GM12878 (cell line): Measurements from ENCODE around the gene CKS1B. TPM values are rescaled to one million over a fixed set of nuclear protein-coding genes. Genes with fewer than 3 reads are reported as not detected.

Experiments
- ATAC-seq: fragments of 200-7000 bp; cut with Tn5 transposase; 3 replicates; pipeline ENCODE4 v1.9.1; 2020; ENCODE audit warnings: mild to moderate bottlenecking, moderate library complexity
- BruUV-seq: library from RNA; stranded (reverse); fragments of 400-500 nt; replicated peaks from 2 replicates; lab custom pipeline; 2021; lab: Mats Ljungman, UMichigan
- CTCF ChIA-PET: fragments of 300-600 bp; sonication (Branson Sonifier 250); formaldehyde crosslinking; extraction: SDS; loops from one replicate; lab custom pipeline; 2021; ENCODE audit warnings: inconsistent platforms; lab: Yijun Ruan, JAX
- POLR2A ChIA-PET: fragments of 350-600 bp; formaldehyde crosslinking; extraction: SDS; loops from one replicate; lab custom pipeline; 2021; ENCODE audit warnings: inconsistent platforms; lab: Charles Lee
- RAD21 ChIA-PET: fragments of 300-600 bp; sonication (Branson Sonifier 250); formaldehyde crosslinking; loops from one replicate; lab custom pipeline; 2023; ENCODE audit warnings: antibody characterized with exemption; ENCODE audit not compliant: unreplicated experiment; lab: Charles Lee
- SMC1A ChIA-PET: fragments of 300-600 bp; sonication (Branson Sonifier 250); formaldehyde crosslinking; loops from one replicate; lab custom pipeline; 2023; ENCODE audit not compliant: unreplicated experiment, uncharacterized antibody; lab: Charles Lee
- DNase-seq: peaks from one replicate; pipeline ENCODE4 v3.0.0-alpha.2; 2011; ENCODE audit warnings: low read depth, low spot score
- FAIRE-seq: peaks from 3 replicates; lab custom pipeline; 2011; peaks lifted over from hg19 to GRCh38; lab: Jason Lieb, UNC
- H2AFZ ChIP-seq: 2 replicates; pipeline ENCODE4 v1.6.0; 2011; ENCODE audit warnings: low read depth, low read length, control low read depth; ENCODE audit not compliant: control insufficient read depth
- H3K27ac ChIP-seq: 2 replicates; pipeline ENCODE4 v1.5.1; 2011; ENCODE audit warnings: control low read depth; ENCODE audit not compliant: control insufficient read depth, insufficient read depth
- H3K27me3 ChIP-seq, 2 experiments: replicated peaks in 1 of 2; 2 replicates each; pipeline versions ENCODE4 v1.6.0 to v1.6.1; 2011; ENCODE audit warnings: low read length in 1 of 2; ENCODE audit not compliant: control insufficient read depth in 2 of 2, insufficient read depth in 2 of 2
- H3K36me3 ChIP-seq, 2 experiments: 2 replicates each; pipeline ENCODE4 v1.5.1; 2011; ENCODE audit warnings: low read length in 1 of 2; ENCODE audit not compliant: control insufficient read depth in 2 of 2, insufficient read depth in 2 of 2
- H3K4me1 ChIP-seq: 2 replicates; pipeline ENCODE4 v1.6.1; 2011; ENCODE audit warnings: mild to moderate bottlenecking, low read length, moderate library complexity, mixed read lengths; ENCODE audit not compliant: control insufficient read depth, insufficient read depth
- H3K4me2 ChIP-seq: 2 replicates; pipeline ENCODE4 v1.6.0; 2011; ENCODE audit warnings: control low read depth; ENCODE audit not compliant: control insufficient read depth, insufficient read depth
- H3K4me3 ChIP-seq: fragments of 200-600 bp; sonication (generic); 2 replicates; pipeline ENCODE4 v1.5.1; 2016
- H3K79me2 ChIP-seq: 2 replicates; pipeline ENCODE4 v1.6.0; 2011; ENCODE audit warnings: low read length; ENCODE audit not compliant: control insufficient read depth, insufficient read depth
- H3K9ac ChIP-seq: 2 replicates; pipeline ENCODE4 v1.8.0; 2011; ENCODE audit warnings: low read length, control low read depth, mixed read lengths; ENCODE audit not compliant: control insufficient read depth, insufficient read depth
- H3K9me3 ChIP-seq: replicated peaks from 3 replicates; pipeline ENCODE4 v1.5.1; 2011; ENCODE audit warnings: mild to moderate bottlenecking, low read length; ENCODE audit not compliant: control insufficient read depth, insufficient read depth
- H4K20me1 ChIP-seq: 2 replicates; pipeline ENCODE4 v1.6.0; 2011; ENCODE audit not compliant: control insufficient read depth, insufficient read depth
- CHD2 ChIP-seq: IDR thresholded peaks from 2 replicates; pipeline ENCODE4 v1.6.1; 2011; ENCODE audit warnings: low read depth, low read length, improper control_type of control experiment, borderline replicate concordance
- EED ChIP-seq: sonication (generic); IDR thresholded peaks from 2 replicates; pipeline ENCODE4 v1.6.1; 2016; ENCODE audit warnings: antibody characterized with exemption, low read depth
- RFX5 ChIP-seq: IDR thresholded peaks from 2 replicates; pipeline ENCODE4 v1.6.1; 2011; ENCODE audit warnings: low read depth, low read length, improper control_type of control experiment
- RUNX3 ChIP-seq: IDR thresholded peaks from 2 replicates; pipeline ENCODE4 v1.6.1; 2012; ENCODE audit warnings: low read length, inconsistent platforms
- SMAD5 ChIP-seq: IDR thresholded peaks from 2 replicates; pipeline ENCODE4 v1.6.1; 2016; ENCODE audit warnings: antibody characterized with exemption, low read depth
- WGBS: methylation state at CpG from one replicate; pipeline ENCODE4 v1.1.6; 2016; ENCODE audit warnings: low lambda C conversion rate; ENCODE audit not compliant: insufficient replicate concordance, insufficient coverage; ENCODE audit errors: missing lambda C conversion rate; 5-methylcytosine and 5-hydroxymethylcytosine counted together
- in situ Hi-C: fragments of 300-500 bp; cut with MboI; formaldehyde crosslinking; loops from 9 replicates; pipeline ENCODE4 v1.14.3; 2018; ENCODE audit warnings: mixed read lengths
- intact Hi-C: fragments of 100-400 bp; cut with micrococcal nuclease; formaldehyde crosslinking; loops from one replicate; pipeline ENCODE4 v1.14.2; 2022; ENCODE audit not compliant: unreplicated experiment
- polyA plus RNA-seq, 11 experiments: library from polyadenylated mRNA; depleted of rRNA in 4 of 11; unstranded in 6 of 11; stranded (reverse) in 5 of 11; fragments of >200 nt; fragmentation: Nextera tagmentation in 4 of 11; fragmentation: Illumina TruSeq in 1 of 11; extraction: Ambion mirVana in 4 of 11; extraction: Trizol in 1 of 11; gene quantifications; 1 replicate in 1 of 11; 2 replicates in 10 of 11; pipeline versions ENCODE4 v1.2.1 to v1.2.3, GENCODE V29; 2011 to 2016; ENCODE audit warnings: inconsistent platforms in 2 of 11, missing spikeins in 2 of 11, low read depth in 1 of 11
- total RNA-seq, 4 experiments: library from RNA; depleted of rRNA in 3 of 4; stranded (reverse); fragments of >200 nt in 3 of 4; fragmentation: Illumina TruSeq in 1 of 4; extraction: Trizol in 1 of 4; gene quantifications; 2 replicates each; pipeline versions ENCODE4 v1.2.1 to v1.2.3, GENCODE V29; 2013 to 2021
- TF ChIP-seq, protein P1 (sequence below): fragments of 450-650 bp; IDR thresholded peaks from 2 replicates; pipeline ENCODE4 v1.6.1; 2017; ENCODE audit warnings: mild to moderate bottlenecking, moderate library complexity

Gene CKS1B
- total and polyA plus RNA-seq, 10 of the 15 experiments (the other 5 are each of a cell fraction or from before 2014, with no cell fraction given), result 125 to 608 (median 364) TPM

DNA sequence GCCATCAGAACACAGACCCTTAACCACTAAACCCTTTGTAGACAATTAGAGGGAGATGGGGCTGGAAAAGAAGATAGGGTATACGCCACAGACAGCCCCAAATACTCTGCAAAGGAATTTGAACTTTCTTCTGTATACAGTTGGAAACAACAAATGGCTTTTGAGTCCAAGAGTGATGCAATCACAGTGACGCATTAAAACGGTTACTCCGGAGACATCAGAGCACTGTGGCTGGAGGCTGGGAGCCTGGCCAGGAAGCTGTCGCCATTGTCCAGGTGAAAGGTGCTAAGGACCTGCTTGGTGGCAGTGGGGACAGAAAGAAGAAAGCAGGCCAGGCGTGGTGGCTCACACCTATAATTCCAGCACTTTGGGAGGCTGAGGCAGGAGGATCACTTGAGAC lies 12.8 kb downstream of the CKS1B start:
- TF ChIP-seq, protein P1, sequence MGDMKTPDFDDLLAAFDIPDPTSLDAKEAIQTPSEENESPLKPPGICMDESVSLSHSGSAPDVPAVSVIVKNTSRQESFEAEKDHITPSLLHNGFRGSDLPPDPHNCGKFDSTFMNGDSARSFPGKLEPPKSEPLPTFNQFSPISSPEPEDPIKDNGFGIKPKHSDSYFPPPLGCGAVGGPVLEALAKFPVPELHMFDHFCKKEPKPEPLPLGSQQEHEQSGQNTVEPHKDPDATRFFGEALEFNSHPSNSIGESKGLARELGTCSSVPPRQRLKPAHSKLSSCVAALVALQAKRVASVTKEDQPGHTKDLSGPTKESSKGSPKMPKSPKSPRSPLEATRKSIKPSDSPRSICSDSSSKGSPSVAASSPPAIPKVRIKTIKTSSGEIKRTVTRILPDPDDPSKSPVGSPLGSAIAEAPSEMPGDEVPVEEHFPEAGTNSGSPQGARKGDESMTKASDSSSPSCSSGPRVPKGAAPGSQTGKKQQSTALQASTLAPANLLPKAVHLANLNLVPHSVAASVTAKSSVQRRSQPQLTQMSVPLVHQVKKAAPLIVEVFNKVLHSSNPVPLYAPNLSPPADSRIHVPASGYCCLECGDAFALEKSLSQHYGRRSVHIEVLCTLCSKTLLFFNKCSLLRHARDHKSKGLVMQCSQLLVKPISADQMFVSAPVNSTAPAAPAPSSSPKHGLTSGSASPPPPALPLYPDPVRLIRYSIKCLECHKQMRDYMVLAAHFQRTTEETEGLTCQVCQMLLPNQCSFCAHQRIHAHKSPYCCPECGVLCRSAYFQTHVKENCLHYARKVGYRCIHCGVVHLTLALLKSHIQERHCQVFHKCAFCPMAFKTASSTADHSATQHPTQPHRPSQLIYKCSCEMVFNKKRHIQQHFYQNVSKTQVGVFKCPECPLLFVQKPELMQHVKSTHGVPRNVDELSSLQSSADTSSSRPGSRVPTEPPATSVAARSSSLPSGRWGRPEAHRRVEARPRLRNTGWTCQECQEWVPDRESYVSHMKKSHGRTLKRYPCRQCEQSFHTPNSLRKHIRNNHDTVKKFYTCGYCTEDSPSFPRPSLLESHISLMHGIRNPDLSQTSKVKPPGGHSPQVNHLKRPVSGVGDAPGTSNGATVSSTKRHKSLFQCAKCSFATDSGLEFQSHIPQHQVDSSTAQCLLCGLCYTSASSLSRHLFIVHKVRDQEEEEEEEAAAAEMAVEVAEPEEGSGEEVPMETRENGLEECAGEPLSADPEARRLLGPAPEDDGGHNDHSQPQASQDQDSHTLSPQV, result no peak
- TF ChIP-seq EED, result no peak
- no peak for TF ChIP-seq RUNX3
- TF ChIP-seq RFX5, result no peak
- TF ChIP-seq CHD2, result no peak
- TF ChIP-seq SMAD5, result no peak
- Histone ChIP-seq H3K9ac (no peak overlapping the region), H3K4me3 (no peak overlapping the region), H3K27me3 (no peaks in the 10 kb centered on the region), H3K79me2 (peaks cover 22% of the 10 kb centered on the region), H3K27ac (no peak overlapping the region), H3K4me1 (peaks cover 5% of the 10 kb centered on the region), H2AFZ (no peak overlapping the region), H3K4me2 (no peak overlapping the region), H4K20me1 (no peaks in the 10 kb centered on the region), H3K36me3 (peaks cover 15 to 17% of the 10 kb centered on the region in 2 experiments; a peak in 3 of 4 replicates), H3K9me3 (no peaks in the 10 kb centered on the region)
- SMC1A ChIA-PET, result interaction anchor here (1.0 to 1.5 kb wide), 2 partner anchors 24 to 441 kb away, joined by 3 read pairs; no protein-coding TSS in a partner anchor
- in situ Hi-C loops, result no loop called here
- BruUV-seq, result no TSS peak
- no peak for ATAC-seq
- intact Hi-C loops, result no loop called here
- RAD21 ChIA-PET, result interaction anchor here (1.5 to 1.7 kb wide), 2 partner anchors 13 to 30 kb away, joined by 5 to 7 read pairs; no protein-coding TSS in a partner anchor
- CTCF ChIA-PET, result interaction anchor here (0.5 to 20.6 kb wide), 4 partner anchors 8 to 111 kb away, joined by 3 to 226 read pairs (median 8); partner anchors contain the start of genes LENEP and ZBTB7B
- WGBS, result 94% methylated on average over 6 of the region's 6 CpGs
- no peak for FAIRE-seq
- POLR2A ChIA-PET, result interaction anchor here (1.1 to 1.2 kb wide), 2 partner anchors 14 to 15 kb away, joined by 3 read pairs; no protein-coding TSS in a partner anchor
- no peak for DNase-seq
